Uterus (tissue), 4 donors: ENCODE measurements around the gene NREP. TPM values are rescaled to one million over a fixed set of nuclear protein-coding genes. Genes with fewer than 3 reads are reported as not detected.

Source experiments
- DNase-seq, 2 donors: peaks; one replicate each; pipeline ENCODE4 v3.0.0-alpha.2; 2019 to 2020
- H3K27ac ChIP-seq, 2 donors: fragments of 200-600 bp; sonication (generic); 1 replicate in 1 of 2; 2 replicates in 1 of 2; pipeline ENCODE4 v1.5.1; 2016 to 2018
- H3K27me3 ChIP-seq, 2 donors: fragments of 200-600 bp; sonication (generic); one replicate each; pipeline ENCODE4 v1.5.1; 2018 to 2019; ENCODE audit warnings: control low read depth in 1 of 2
- H3K36me3 ChIP-seq, 2 donors: fragments of 200-600 bp; sonication (generic); one replicate each; pipeline ENCODE4 v1.5.1; 2019; ENCODE audit warnings: control low read depth in 1 of 2
- H3K4me1 ChIP-seq, 2 donors: fragments of 200-600 bp; sonication (generic); one replicate each; pipeline ENCODE4 v1.5.1; 2018 to 2019; ENCODE audit warnings: control low read depth in 1 of 2
- H3K4me3 ChIP-seq, 2 donors: fragments of 200-600 bp; sonication (generic); 1 replicate in 1 of 2; 2 replicates in 1 of 2; pipeline ENCODE4 v1.5.1; 2018 to 2019; ENCODE audit warnings: mild to moderate bottlenecking in 1 of 2
- H3K9me3 ChIP-seq, 2 donors: fragments of 200-600 bp; sonication (generic); one replicate each; pipeline ENCODE4 v1.5.1; 2019; ENCODE audit warnings: control low read depth in 1 of 2
- POLR2A ChIP-seq, 2 donors: fragments of 450-650 bp; IDR thresholded peaks; one replicate each; pipeline ENCODE4 v1.6.1; 2016; ENCODE audit warnings: antibody characterized with exemption in 2 of 2, mild to moderate bottlenecking in 1 of 2, moderate library complexity in 1 of 2
- intact Hi-C: fragments of 100-400 bp; cut with DNase I; formaldehyde crosslinking; loops from one replicate; pipeline ENCODE4 v1.15.1; 2023; ENCODE audit warnings: low total_unique reads
- total RNA-seq, 4 donors: library from RNA; depleted of rRNA in 3 of 4; stranded (reverse); fragments of >200 nt in 3 of 4; gene quantifications; one replicate each; pipeline versions ENCODE4 v1.1.0 to v1.2.4, GENCODE V29; 2014 to 2023
- TF ChIP-seq, protein P1 (sequence below), 4 experiments: fragments of 200-600 bp in 2 of 4; fragments of 450-650 bp in 2 of 4; sonication (generic) in 2 of 4; IDR thresholded peaks; one replicate each; pipeline ENCODE4 v1.5.1; 2016 to 2019; ENCODE audit warnings: antibody characterized with exemption in 4 of 4, mild to moderate bottlenecking in 2 of 4, moderate library complexity in 1 of 4
- donor health status: DM: yes; HTN: yes; CAD: no.

Gene NREP
- total RNA-seq, 4 donors from 2014 or later = 21.4 to 779 (median 52.6) TPM

- Histone ChIP-seq H3K36me3 (no peaks in the 10 kb centered on the region), H3K9me3 (no peaks in the 10 kb centered on the region), H3K4me1 (no peaks in the 10 kb centered on the region), H3K27ac (no peak overlapping the region), H3K27me3 (no peaks in the 10 kb centered on the region), H3K4me3 (no peak overlapping the region)
- intact Hi-C loops = no loop called here
- DNase-seq = no peak
- TF ChIP-seq POLR2A (IDR thresholded peaks at IDR 0.05) = no peak
- TF ChIP-seq, protein P1, sequence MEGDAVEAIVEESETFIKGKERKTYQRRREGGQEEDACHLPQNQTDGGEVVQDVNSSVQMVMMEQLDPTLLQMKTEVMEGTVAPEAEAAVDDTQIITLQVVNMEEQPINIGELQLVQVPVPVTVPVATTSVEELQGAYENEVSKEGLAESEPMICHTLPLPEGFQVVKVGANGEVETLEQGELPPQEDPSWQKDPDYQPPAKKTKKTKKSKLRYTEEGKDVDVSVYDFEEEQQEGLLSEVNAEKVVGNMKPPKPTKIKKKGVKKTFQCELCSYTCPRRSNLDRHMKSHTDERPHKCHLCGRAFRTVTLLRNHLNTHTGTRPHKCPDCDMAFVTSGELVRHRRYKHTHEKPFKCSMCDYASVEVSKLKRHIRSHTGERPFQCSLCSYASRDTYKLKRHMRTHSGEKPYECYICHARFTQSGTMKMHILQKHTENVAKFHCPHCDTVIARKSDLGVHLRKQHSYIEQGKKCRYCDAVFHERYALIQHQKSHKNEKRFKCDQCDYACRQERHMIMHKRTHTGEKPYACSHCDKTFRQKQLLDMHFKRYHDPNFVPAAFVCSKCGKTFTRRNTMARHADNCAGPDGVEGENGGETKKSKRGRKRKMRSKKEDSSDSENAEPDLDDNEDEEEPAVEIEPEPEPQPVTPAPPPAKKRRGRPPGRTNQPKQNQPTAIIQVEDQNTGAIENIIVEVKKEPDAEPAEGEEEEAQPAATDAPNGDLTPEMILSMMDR (IDR thresholded peaks at IDR 0.05) = no peak
These were observed 8.9 kb upstream of the NREP start for GRCh38 chr5:111765613-111766571.

DNA sequence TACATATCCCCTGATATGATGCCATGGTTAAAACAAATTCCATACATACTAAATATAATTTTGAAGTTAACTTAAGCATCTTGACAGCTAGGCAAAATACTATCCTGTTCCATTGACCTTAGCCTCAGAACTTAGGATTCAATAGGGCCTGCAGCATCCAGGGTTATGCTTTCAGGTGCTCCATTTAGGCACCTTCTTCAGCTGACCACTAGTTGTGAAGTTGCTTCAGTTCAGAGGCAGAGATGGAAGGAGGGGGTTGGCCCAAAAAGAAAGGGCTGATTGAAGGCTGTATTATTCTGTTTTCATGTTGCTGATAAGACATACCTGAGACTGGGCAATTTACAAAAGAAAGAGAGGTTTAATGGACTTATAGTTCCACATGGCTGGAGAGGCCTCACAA, 7.0 kb upstream of the NREP start:
- intact Hi-C loops = no loop called here
- Histone ChIP-seq H3K4me1 (no peaks in the 10 kb centered on the region), H3K27ac (no peak overlapping the region), H3K36me3 (no peaks in the 10 kb centered on the region), H3K4me3 (no peak overlapping the region), H3K27me3 (no peaks in the 10 kb centered on the region), H3K9me3 (no peaks in the 10 kb centered on the region)
- no peak for TF ChIP-seq POLR2A (IDR thresholded peaks at IDR 0.05)
- TF ChIP-seq, protein P1 (IDR thresholded peaks at IDR 0.05) = no peak
- no peak for DNase-seq

- TF ChIP-seq POLR2A (IDR thresholded peaks at IDR 0.05) = no peak
- TF ChIP-seq, protein P1 (IDR thresholded peaks at IDR 0.05) = no peak
- Histone ChIP-seq H3K4me1 (no peaks in the 10 kb centered on the region), H3K27me3 (no peaks in the 10 kb centered on the region), H3K27ac (no peak overlapping the region), H3K9me3 (no peaks in the 10 kb centered on the region), H3K4me3 (no peak overlapping the region), H3K36me3 (no peaks in the 10 kb centered on the region)
- DNase-seq = no peak
- intact Hi-C loops = no loop called here
These were observed 5.9 kb upstream of the NREP start for GRCh38 chr5:111762895-111763294.

- TF ChIP-seq, protein P1 (IDR thresholded peaks at IDR 0.05) = no peak
- no peak for TF ChIP-seq POLR2A (IDR thresholded peaks at IDR 0.05)
- no peaks in the 10 kb centered on the region for H3K4me1 ChIP-seq
- DNase-seq = no peak
- H3K27ac ChIP-seq = peak overlapping the region; percentile 90 to 93
- H3K36me3 ChIP-seq = no peaks in the 10 kb centered on the region
- intact Hi-C loops = no loop called here
- no peaks in the 10 kb centered on the region for H3K9me3 ChIP-seq
- no peaks in the 10 kb centered on the region for H3K27me3 ChIP-seq
- H3K4me3 ChIP-seq = peak overlapping the region; percentile 60 to 67
These were observed 1.3 kb upstream of the NREP start for GRCh38 chr5:111758284-111758628.
